ENCODE results near the gene NDUFB2.

The NDUFB2 gene

DNA sequence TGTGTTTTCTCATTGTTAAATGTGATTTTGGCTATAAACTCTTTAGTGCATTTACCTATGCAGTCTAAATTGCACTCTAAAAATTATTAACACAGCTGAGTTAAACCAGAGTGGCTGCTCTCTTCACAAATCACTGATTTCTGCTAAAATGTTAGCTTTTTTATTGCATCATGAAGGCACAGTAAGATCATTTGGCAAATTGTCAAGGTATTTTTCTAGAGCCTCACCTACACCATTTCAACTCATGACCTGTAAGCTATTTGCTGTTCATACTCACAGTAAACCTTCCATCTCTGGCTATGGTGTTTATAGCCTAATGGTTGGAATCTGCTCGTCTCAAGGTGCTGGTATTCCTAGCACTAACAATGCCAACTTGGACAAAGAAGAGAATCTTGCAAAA is 25.7 kb downstream of the NDUFB2 start (continued):
- TF ChIP-seq ZFP3 (tag by site-specific recombination; IDR thresholded peaks at IDR 0.05; ENCODE audit: low read depth) = no peak
- TF ChIP-seq SP3 (tag by site-specific recombination; IDR thresholded peaks at IDR 0.05) = no peak

DNA sequence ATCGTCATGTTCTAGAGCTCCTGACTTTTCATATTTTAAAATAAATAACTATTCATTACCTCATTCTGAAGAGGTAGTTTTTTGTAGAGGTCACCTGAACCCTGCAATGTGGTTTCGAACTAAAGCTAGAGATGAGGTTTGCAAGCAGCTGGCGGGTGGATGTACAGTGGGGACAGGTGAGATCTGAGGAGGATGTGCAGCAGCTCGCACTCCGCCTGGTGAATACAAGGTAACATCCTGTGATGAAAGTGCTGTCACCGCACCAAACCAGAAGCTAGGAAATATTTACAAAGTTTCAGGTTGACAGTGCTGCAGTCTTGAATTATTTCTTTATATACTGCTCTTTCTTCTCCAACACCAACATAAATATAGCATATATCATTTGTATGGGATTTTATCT is 26.5 kb downstream of the NDUFB2 start:
- Histone ChIP-seq H3K9me3 (ENCODE audit: control insufficient read depth, insufficient read depth, low read depth, low read length) (no peaks in the 10 kb centered on the region), H3K4me1 (ENCODE audit: control insufficient read depth, insufficient read depth, low read length) (no peaks in the 10 kb centered on the region), H3K36me3 (ENCODE audit: control insufficient read depth in 2 of 2, insufficient read depth in 1 of 2, low read length in 2 of 2) (peaks cover 0 to 9% of the 10 kb centered on the region in 2 experiments; a peak in 1 of 3 replicates), H3K4me3 (ENCODE audit: low read depth, low read length) (no peak overlapping the region), H3K27ac (ENCODE audit: extremely low read depth, low read depth, low read length) (no peak overlapping the region)
- ChIA-PET POLR2A (no interaction called here), CTCF (interaction anchor here (0.5 to 1.1 kb wide), 4 partner anchors 16 to 519 kb away, joined by 3 to 5 read pairs (median 3); no protein-coding TSS in a partner anchor)
- TF ChIP-seq ZNF174 (tag by site-specific recombination; IDR thresholded peaks at IDR 0.05) (no peak), WT1 (tag by site-specific recombination; IDR thresholded peaks at IDR 0.05) (no peak), ZNF501 (tag by site-specific recombination; IDR thresholded peaks at IDR 0.05) (no peak), SCRT2 (tag by site-specific recombination; IDR thresholded peaks at IDR 0.05) (no peak), GLI2 (tag by site-specific recombination; IDR thresholded peaks at IDR 0.05; ENCODE audit: borderline replicate concordance, low read depth) (no peak), ZNF223 (tag by site-specific recombination; IDR thresholded peaks at IDR 0.05) (no peak), ZNF114 (tag by site-specific recombination; IDR thresholded peaks at IDR 0.05) (no peak), ZNF274 (IDR thresholded peaks at IDR 0.05; ENCODE audit: low read length) (no peak), ZNF274 (tag by site-specific recombination; IDR thresholded peaks at IDR 0.05; ENCODE audit: borderline replicate concordance) (no peak), SETDB1 (IDR thresholded peaks at IDR 0.05; ENCODE audit: insufficient read length, low read length) (no peak)
- TF ChIP-seq, protein P1, sequence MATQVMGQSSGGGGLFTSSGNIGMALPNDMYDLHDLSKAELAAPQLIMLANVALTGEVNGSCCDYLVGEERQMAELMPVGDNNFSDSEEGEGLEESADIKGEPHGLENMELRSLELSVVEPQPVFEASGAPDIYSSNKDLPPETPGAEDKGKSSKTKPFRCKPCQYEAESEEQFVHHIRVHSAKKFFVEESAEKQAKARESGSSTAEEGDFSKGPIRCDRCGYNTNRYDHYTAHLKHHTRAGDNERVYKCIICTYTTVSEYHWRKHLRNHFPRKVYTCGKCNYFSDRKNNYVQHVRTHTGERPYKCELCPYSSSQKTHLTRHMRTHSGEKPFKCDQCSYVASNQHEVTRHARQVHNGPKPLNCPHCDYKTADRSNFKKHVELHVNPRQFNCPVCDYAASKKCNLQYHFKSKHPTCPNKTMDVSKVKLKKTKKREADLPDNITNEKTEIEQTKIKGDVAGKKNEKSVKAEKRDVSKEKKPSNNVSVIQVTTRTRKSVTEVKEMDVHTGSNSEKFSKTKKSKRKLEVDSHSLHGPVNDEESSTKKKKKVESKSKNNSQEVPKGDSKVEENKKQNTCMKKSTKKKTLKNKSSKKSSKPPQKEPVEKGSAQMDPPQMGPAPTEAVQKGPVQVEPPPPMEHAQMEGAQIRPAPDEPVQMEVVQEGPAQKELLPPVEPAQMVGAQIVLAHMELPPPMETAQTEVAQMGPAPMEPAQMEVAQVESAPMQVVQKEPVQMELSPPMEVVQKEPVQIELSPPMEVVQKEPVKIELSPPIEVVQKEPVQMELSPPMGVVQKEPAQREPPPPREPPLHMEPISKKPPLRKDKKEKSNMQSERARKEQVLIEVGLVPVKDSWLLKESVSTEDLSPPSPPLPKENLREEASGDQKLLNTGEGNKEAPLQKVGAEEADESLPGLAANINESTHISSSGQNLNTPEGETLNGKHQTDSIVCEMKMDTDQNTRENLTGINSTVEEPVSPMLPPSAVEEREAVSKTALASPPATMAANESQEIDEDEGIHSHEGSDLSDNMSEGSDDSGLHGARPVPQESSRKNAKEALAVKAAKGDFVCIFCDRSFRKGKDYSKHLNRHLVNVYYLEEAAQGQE (tag by site-specific recombination; IDR thresholded peaks at IDR 0.05) = no peak

DNA sequence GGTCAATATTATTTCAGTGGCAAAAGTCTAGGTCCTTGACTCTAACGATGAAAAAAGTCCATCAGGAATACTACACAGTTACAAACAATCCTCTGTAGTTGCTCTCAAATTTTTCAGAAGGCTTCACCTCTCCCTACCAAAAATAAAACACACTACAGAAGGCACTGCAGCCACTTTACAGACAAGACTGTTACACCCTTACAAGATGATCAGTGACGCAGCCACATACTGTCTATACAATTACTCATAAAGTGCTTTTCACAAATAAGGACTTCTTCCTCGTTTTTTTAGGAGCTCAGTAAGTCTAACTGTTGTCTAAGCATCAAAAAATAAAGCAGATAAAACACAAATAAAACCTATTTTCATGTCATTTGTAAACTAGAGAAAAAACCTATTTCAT is 27.1 kb downstream of the NDUFB2 start:
- CTCF ChIA-PET = interaction anchor here (0.7 to 1.1 kb wide), 3 partner anchors 17 to 290 kb away, joined by 3 read pairs; no protein-coding TSS in a partner anchor
- no peak overlapping the region for H3K4me3 ChIP-seq (ENCODE audit: low read depth, low read length)
- TF ChIP-seq GFI1B (tag by site-specific recombination; IDR thresholded peaks at IDR 0.05) (no peak), ZNF366 (tag by site-specific recombination; conservative IDR thresholded peaks at IDR 0.05) (no peak), ZNF677 (tag by site-specific recombination; IDR thresholded peaks at IDR 0.05) (no peak), ZNF175 (tag by site-specific recombination; IDR thresholded peaks at IDR 0.05) (no peak), ZNF561 (tag by site-specific recombination; IDR thresholded peaks at IDR 0.05; ENCODE audit: borderline replicate concordance) (no peak), ZSCAN16 (tag by site-specific recombination; IDR thresholded peaks at IDR 0.05) (no peak), ZNF302 (tag by site-specific recombination; IDR thresholded peaks at IDR 0.05; ENCODE audit: low read depth) (no peak), ZNF747 (tag by site-specific recombination; IDR thresholded peaks at IDR 0.05) (no peak), GLI4 (tag by site-specific recombination; IDR thresholded peaks at IDR 0.05) (no peak), ZNF621 (tag by site-specific recombination; IDR thresholded peaks at IDR 0.05) (no peak)
- TF ChIP-seq, protein P2, sequence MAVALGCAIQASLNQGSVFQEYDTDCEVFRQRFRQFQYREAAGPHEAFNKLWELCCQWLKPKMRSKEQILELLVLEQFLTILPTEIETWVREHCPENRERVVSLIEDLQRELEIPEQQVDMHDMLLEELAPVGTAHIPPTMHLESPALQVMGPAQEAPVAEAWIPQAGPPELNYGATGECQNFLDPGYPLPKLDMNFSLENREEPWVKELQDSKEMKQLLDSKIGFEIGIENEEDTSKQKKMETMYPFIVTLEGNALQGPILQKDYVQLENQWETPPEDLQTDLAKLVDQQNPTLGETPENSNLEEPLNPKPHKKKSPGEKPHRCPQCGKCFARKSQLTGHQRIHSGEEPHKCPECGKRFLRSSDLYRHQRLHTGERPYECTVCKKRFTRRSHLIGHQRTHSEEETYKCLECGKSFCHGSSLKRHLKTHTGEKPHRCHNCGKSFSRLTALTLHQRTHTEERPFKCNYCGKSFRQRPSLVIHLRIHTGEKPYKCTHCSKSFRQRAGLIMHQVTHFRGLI (tag by site-specific recombination; IDR thresholded peaks at IDR 0.05) = no peak
- TF ChIP-seq, protein P3, sequence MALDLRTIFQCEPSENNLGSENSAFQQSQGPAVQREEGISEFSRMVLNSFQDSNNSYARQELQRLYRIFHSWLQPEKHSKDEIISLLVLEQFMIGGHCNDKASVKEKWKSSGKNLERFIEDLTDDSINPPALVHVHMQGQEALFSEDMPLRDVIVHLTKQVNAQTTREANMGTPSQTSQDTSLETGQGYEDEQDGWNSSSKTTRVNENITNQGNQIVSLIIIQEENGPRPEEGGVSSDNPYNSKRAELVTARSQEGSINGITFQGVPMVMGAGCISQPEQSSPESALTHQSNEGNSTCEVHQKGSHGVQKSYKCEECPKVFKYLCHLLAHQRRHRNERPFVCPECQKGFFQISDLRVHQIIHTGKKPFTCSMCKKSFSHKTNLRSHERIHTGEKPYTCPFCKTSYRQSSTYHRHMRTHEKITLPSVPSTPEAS (tag by site-specific recombination; IDR thresholded peaks at IDR 0.05) = no peak
- TF ChIP-seq, protein P4, sequence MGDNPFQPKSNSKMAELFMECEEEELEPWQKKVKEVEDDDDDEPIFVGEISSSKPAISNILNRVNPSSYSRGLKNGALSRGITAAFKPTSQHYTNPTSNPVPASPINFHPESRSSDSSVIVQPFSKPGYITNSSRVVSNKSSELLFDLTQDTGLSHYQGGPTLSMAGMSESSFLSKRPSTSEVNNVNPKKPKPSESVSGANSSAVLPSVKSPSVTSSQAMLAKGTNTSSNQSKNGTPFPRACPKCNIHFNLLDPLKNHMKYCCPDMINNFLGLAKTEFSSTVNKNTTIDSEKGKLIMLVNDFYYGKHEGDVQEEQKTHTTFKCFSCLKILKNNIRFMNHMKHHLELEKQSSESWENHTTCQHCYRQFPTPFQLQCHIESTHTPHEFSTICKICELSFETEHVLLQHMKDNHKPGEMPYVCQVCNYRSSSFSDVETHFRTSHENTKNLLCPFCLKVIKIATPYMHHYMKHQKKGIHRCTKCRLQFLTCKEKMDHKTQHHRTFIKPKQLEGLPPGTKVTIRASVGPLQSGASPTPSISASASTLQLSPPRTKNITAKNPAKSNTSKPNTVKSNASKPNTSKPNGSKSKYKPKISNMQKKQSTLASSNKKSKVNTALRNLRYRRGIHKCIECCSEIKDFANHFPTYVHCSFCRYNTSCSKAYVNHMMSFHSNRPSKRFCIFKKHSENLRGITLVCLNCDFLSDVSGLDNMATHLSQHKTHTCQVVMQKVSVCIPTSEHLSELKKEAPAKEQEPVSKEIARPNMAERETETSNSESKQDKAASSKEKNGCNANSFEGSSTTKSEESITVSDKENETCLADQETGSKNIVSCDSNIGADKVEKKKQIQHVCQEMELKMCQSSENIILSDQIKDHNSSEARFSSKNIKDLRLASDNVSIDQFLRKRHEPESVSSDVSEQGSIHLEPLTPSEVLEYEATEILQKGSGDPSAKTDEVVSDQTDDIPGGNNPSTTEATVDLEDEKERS (tag by site-specific recombination; IDR thresholded peaks at IDR 0.05) = no peak

More for the DNA sequence above, 27.1 kb downstream of the NDUFB2 start:
- Histone ChIP-seq H3K27ac (ENCODE audit: extremely low read depth, low read depth, low read length) (no peak overlapping the region), H3K9me3 (ENCODE audit: control insufficient read depth, insufficient read depth, low read depth, low read length) (no peaks in the 10 kb centered on the region), H3K36me3 (ENCODE audit: control insufficient read depth in 2 of 2, insufficient read depth in 1 of 2, low read length in 2 of 2) (peaks cover 0 to 9% of the 10 kb centered on the region in 2 experiments; a peak in 1 of 3 replicates), H3K4me1 (ENCODE audit: control insufficient read depth, insufficient read depth, low read length) (no peaks in the 10 kb centered on the region)
- POLR2A ChIA-PET = no interaction called here
